Kidney (tissue), 14 donors: ENCODE measurements around the gene ACSL4. TPM values are rescaled to one million over a fixed set of nuclear protein-coding genes. Genes with fewer than 3 reads are reported as not detected.

ENCODE experiments used
- DNase-seq, 5 donors: peaks; one replicate each; pipeline ENCODE4 v3.0.0-alpha.2; 2013 to 2020
- FAIRE-seq: peaks from 2 replicates; lab custom pipeline; 2012; peaks lifted over from hg19 to GRCh38; lab: Jason Lieb, UNC
- H3K27ac ChIP-seq, 2 donors: one replicate each; pipeline ENCODE4 v1.7.0; 2013; ENCODE audit warnings: low read depth in 2 of 2, low read length in 2 of 2, inconsistent platforms in 1 of 2
- H3K27me3 ChIP-seq: one replicate; pipeline ENCODE4 v1.7.1; 2013; ENCODE audit warnings: low read length, inconsistent platforms; ENCODE audit not compliant: control insufficient read depth, insufficient read depth
- H3K36me3 ChIP-seq, 3 donors: one replicate each; pipeline versions ENCODE4 v1.7.0 to v1.7.1; 2013; ENCODE audit warnings: low read length in 3 of 3, control low read depth in 1 of 3, inconsistent platforms in 1 of 3; ENCODE audit not compliant: insufficient read depth in 3 of 3, control insufficient read depth in 2 of 3
- H3K4me1 ChIP-seq, 3 donors: one replicate each; pipeline versions ENCODE4 v1.7.0 to v1.7.1; 2013; ENCODE audit warnings: low read length in 3 of 3, inconsistent platforms in 1 of 3, low read depth in 1 of 3; ENCODE audit not compliant: control insufficient read depth in 2 of 3, insufficient read depth in 2 of 3
- H3K4me3 ChIP-seq, 3 donors: one replicate each; pipeline versions ENCODE4 v1.7.0 to v1.8.1; 2013; ENCODE audit warnings: low read length in 3 of 3, control low read depth in 1 of 3, inconsistent platforms in 1 of 3
- H3K9ac ChIP-seq, 3 donors: one replicate each; pipeline versions ENCODE4 v1.7.0 to v1.7.1; 2013; ENCODE audit warnings: low read length in 3 of 3, control low read depth in 1 of 3, inconsistent platforms in 1 of 3
- H3K9me3 ChIP-seq, 3 donors: one replicate each; pipeline versions ENCODE4 v1.7.0 to v1.7.1; 2013; ENCODE audit warnings: low read length in 3 of 3, control low read depth in 1 of 3, inconsistent platforms in 1 of 3; ENCODE audit not compliant: control insufficient read depth in 2 of 3, insufficient read depth in 1 of 3
- intact Hi-C: fragments of 100-400 bp; cut with DNase I; formaldehyde crosslinking; loops from one replicate; pipeline ENCODE4 v1.11.1; 2022
- polyA plus RNA-seq: library from polyadenylated mRNA; stranded (reverse); fragments of 350-450 nt; fragmentation: Illumina TruSeq; extraction: RNeasy Lipid Tissue Mini Kit (QIAGEN cat#74804); gene quantifications from one replicate; pipeline ENCODE4 v1.2.3, GENCODE V29; 2014; ENCODE audit warnings: low read depth, low replicate concordance; ENCODE audit not compliant: insufficient read depth
- total RNA-seq: library from RNA; stranded (reverse); fragmentation: NEBNext Ultra II Directional; extraction: Animal tissue kit (Norgen Biotek cat#: 25700); gene quantifications from one replicate; pipeline ENCODE4 v1.2.1, GENCODE V29; 2021
- TF ChIP-seq, protein P1 (sequence below): IDR thresholded peaks from 3 replicates; pipeline ENCODE4 v1.5.1; 2012; ENCODE audit warnings: mild to moderate bottlenecking, moderate library complexity, borderline replicate concordance; ENCODE audit not compliant: insufficient read depth; ENCODE audit errors: extremely low read depth
- donor health status: control.
- donor health status: control.
- donor health status: control.
- donor health status: control.
- donor health status: control.
- donor health status: DM: yes; HTN: yes; CAD: no.
- donor health status: Normal renal cell carcinoma (clear cell type).

The ACSL4 gene
- total and polyA plus RNA-seq, 2 donors from 2014 or later, result 34.0 to 205 TPM

DNA sequence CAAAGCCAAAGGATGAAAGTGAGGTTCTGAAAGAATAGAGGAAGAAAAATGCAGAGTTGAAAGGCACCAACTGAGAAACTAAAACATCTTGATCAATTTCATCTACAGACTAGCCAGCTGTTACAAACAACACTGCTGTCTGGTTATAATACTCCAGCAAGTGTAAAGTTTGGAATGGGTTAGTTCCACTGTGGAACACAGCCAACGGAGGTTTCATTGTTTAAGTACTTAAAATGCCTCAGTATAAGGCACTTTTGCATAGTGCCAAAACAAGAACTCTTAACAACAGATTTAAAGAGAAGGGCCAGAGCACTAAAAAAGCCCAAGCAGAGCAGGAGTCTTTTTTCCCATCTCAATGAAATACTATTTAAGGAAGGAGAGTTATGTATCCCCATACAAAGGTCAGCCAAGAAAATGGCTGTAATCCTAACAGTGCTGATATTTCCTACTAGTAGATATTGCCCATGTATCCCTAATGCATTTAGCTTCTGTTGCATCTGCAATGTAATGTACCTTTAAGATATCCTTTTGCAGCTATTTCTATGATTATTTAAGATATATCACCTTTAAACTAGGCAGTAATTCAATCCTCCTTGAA is 16.5 kb downstream of the ACSL4 start:
- H3K36me3 ChIP-seq, result no peaks in the 10 kb centered on the region

DNA sequence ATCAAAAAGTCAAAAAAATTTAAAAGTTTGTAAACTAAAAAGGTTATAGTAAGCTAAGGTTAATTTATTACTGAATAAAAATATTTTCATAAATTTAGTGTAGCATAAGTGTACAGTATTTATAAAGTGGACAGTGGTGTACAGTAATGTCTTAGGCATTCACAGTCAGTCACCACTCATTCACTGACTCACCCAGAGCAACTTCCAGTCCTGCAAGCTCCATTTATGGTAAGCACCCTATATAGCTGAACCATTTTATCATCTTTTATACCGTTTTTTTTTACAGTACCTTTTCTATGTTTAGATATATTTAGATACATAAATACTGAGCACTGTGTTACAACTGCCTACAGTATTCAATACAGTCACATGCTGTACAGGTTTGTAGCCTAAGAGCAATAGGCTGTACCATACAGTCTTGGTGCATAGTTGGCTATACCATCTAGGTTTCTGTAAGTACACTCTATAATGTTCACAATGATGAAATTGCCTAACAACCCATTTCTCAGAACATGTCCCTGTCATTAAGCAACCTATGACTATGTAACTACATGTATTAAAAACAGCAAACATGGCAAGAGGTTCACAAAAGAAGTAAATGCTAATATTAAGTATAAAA is 18.6 kb downstream of the ACSL4 start:
- Histone ChIP-seq H3K9ac (no peak overlapping the region), H3K36me3 (no peaks in the 10 kb centered on the region), H3K27me3 (no peaks in the 10 kb centered on the region), H3K4me3 (no peak overlapping the region), H3K4me1 (peaks cover 0 to 2% (median 0%) of the 10 kb centered on the region in 3 donors), H3K27ac (no peak overlapping the region), H3K9me3 (no peaks in the 10 kb centered on the region)
- TF ChIP-seq, protein P1, sequence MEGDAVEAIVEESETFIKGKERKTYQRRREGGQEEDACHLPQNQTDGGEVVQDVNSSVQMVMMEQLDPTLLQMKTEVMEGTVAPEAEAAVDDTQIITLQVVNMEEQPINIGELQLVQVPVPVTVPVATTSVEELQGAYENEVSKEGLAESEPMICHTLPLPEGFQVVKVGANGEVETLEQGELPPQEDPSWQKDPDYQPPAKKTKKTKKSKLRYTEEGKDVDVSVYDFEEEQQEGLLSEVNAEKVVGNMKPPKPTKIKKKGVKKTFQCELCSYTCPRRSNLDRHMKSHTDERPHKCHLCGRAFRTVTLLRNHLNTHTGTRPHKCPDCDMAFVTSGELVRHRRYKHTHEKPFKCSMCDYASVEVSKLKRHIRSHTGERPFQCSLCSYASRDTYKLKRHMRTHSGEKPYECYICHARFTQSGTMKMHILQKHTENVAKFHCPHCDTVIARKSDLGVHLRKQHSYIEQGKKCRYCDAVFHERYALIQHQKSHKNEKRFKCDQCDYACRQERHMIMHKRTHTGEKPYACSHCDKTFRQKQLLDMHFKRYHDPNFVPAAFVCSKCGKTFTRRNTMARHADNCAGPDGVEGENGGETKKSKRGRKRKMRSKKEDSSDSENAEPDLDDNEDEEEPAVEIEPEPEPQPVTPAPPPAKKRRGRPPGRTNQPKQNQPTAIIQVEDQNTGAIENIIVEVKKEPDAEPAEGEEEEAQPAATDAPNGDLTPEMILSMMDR, result no peak
- intact Hi-C loops, result no loop called here
- DNase-seq, result no peak
- peak; percentile 81 for FAIRE-seq

More for the DNA sequence above, 16.5 kb downstream of the ACSL4 start:
- Histone ChIP-seq H3K4me3 (no peak overlapping the region), H3K27me3 (no peaks in the 10 kb centered on the region), H3K9ac (no peak overlapping the region), H3K27ac (no peak overlapping the region), H3K9me3 (no peaks in the 10 kb centered on the region), H3K4me1 (peaks cover 0 to 2% (median 0%) of the 10 kb centered on the region in 3 donors)
- DNase-seq (no peak), FAIRE-seq (no peak)
- intact Hi-C loops, result no loop called here
- TF ChIP-seq, protein P1, result no peak

DNA sequence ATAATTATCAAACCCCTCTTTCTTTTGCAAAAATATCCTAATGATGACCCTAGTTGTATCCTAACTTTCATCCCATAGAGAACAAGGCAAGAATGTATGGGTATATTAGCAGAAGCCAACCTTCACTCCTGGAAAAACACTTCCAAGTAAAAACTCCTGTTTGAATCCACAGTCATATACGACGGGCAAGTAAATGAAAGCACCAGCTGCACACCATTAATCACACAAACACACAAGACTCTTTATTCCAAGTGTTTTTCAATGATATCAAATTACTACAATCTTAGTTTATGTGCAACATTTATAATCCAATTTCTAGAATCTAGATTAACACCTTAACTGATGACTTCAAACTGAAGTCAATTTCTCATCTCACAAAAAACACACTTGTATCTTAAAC is 22.9 kb downstream of the ACSL4 start:
- H3K27me3 ChIP-seq, result no peaks in the 10 kb centered on the region
- intact Hi-C loops, result no loop called here
- TF ChIP-seq, protein P1, result no peak
- no peaks in the 10 kb centered on the region for H3K36me3 ChIP-seq
- H3K4me3 ChIP-seq, result no peak overlapping the region
- H3K4me1 ChIP-seq, result peaks cover 0 to 2% (median 0%) of the 10 kb centered on the region in 3 donors
- FAIRE-seq, result no peak
- no peak for DNase-seq
- no peak overlapping the region for H3K27ac ChIP-seq
- no peaks in the 10 kb centered on the region for H3K9me3 ChIP-seq
- H3K9ac ChIP-seq, result no peak overlapping the region
